GM12878 (cell line): ENCODE data around the gene MAGEB17. TPM values are rescaled to one million over a fixed set of nuclear protein-coding genes. Genes with fewer than 3 reads are reported as not detected.

Experiments used
- BCL3 ChIP-seq: IDR thresholded peaks from 2 replicates; pipeline ENCODE4 v1.6.1; 2011; ENCODE audit warnings: borderline replicate concordance, low read depth, mild to moderate bottlenecking, moderate library complexity, low read length; ENCODE audit not compliant: insufficient read depth, poor library complexity, severe bottlenecking
- CBX5 ChIP-seq: sonication (generic); IDR thresholded peaks from 2 replicates; pipeline ENCODE4 v1.6.1; 2016; ENCODE audit warnings: low read depth, moderate library complexity, mild to moderate bottlenecking, inconsistent platforms
- CREM ChIP-seq: IDR thresholded peaks from 2 replicates; pipeline ENCODE4 v1.6.1; 2014; ENCODE audit warnings: antibody characterized with exemption, low read depth
- E2F4 ChIP-seq: IDR thresholded peaks from 2 replicates; pipeline ENCODE4 v1.6.1; 2012; ENCODE audit warnings: low read depth, low read length, improper control_type of control experiment
- EZH2 ChIP-seq: IDR thresholded peaks from 2 replicates; pipeline ENCODE4 v1.6.1; 2012; ENCODE audit warnings: low read depth, mild to moderate bottlenecking, control low read depth, inconsistent platforms, low read length, borderline replicate concordance; ENCODE audit not compliant: control insufficient read depth
- FOS ChIP-seq: IDR thresholded peaks from 3 replicates; pipeline ENCODE4 v1.6.1; 2011; ENCODE audit warnings: borderline replicate concordance; ENCODE audit not compliant: insufficient read length; ENCODE audit errors: extremely low read depth
- GABPA ChIP-seq: IDR thresholded peaks from 2 replicates; pipeline ENCODE4 v1.6.1; 2014; ENCODE audit warnings: antibody characterized with exemption, low read depth, mild to moderate bottlenecking, inconsistent platforms
- IKZF2 ChIP-seq, 2 experiments: fragments of 450-650 bp; IDR thresholded peaks; 2 replicates each; pipeline ENCODE4 v1.6.1; 2017; ENCODE audit warnings: mild to moderate bottlenecking in 2 of 2, moderate library complexity in 2 of 2
- KLF5 ChIP-seq: fragments of 450-650 bp; IDR thresholded peaks from 2 replicates; pipeline ENCODE4 v1.6.1; 2014; ENCODE audit warnings: mild to moderate bottlenecking; ENCODE audit not compliant: partially characterized antibody
- MYB ChIP-seq: fragments of 150-350 bp; IDR thresholded peaks from 2 replicates; pipeline ENCODE4 v1.6.1; 2014; ENCODE audit warnings: mild to moderate bottlenecking, low read depth, low read length, borderline replicate concordance
- NR2C1 ChIP-seq: fragments of 450-650 bp; IDR thresholded peaks from 2 replicates; pipeline ENCODE4 v1.6.1; 2017; ENCODE audit warnings: antibody characterized with exemption, mild to moderate bottlenecking, moderate library complexity
- NRF1 ChIP-seq: conservative IDR thresholded peaks from 2 replicates; pipeline ENCODE4 v1.6.1; 2011; ENCODE audit warnings: mild to moderate bottlenecking, low read depth, low read length, improper control_type of control experiment
- POLR2A ChIP-seq: IDR thresholded peaks from 2 replicates; pipeline ENCODE4 v1.6.1; 2011; ENCODE audit warnings: low read depth, mild to moderate bottlenecking, low read length
- POU2F2 ChIP-seq: IDR thresholded peaks from 3 replicates; pipeline ENCODE4 v1.6.1; 2011; ENCODE audit warnings: low read depth, mild to moderate bottlenecking, low read length, borderline replicate concordance
- SIN3A ChIP-seq: IDR thresholded peaks from 2 replicates; pipeline ENCODE4 v1.6.1; 2012; ENCODE audit warnings: low read depth, low read length, improper control_type of control experiment
- SMAD5 ChIP-seq: IDR thresholded peaks from 2 replicates; pipeline ENCODE4 v1.6.1; 2016; ENCODE audit warnings: antibody characterized with exemption, low read depth
- SMARCA5 ChIP-seq: fragments of 450-650 bp; IDR thresholded peaks from 2 replicates; pipeline ENCODE4 v1.6.1; 2017; ENCODE audit warnings: mild to moderate bottlenecking
- SUZ12 ChIP-seq: fragments of 200-600 bp; sonication (generic); IDR thresholded peaks from one replicate; pipeline ENCODE4 v1.6.1; 2018; ENCODE audit warnings: antibody characterized with exemption, mild to moderate bottlenecking; ENCODE audit not compliant: unreplicated experiment
- TAF1 ChIP-seq: IDR thresholded peaks from 2 replicates; pipeline ENCODE4 v1.6.1; 2011; ENCODE audit warnings: mild to moderate bottlenecking, low read depth, low read length, borderline replicate concordance
- TBL1XR1 ChIP-seq: IDR thresholded peaks from 2 replicates; pipeline ENCODE4 v1.6.1; 2012; ENCODE audit warnings: low read depth, low read length, improper control_type of control experiment
- USF1 ChIP-seq: IDR thresholded peaks from 2 replicates; pipeline ENCODE4 v1.6.1; 2011; ENCODE audit warnings: borderline replicate concordance, low read depth, mild to moderate bottlenecking, moderate library complexity, mixed read lengths, low read length; ENCODE audit not compliant: insufficient read depth; ENCODE audit errors: extremely low read length
- WRNIP1 ChIP-seq: IDR thresholded peaks from 2 replicates; pipeline ENCODE4 v1.6.1; 2011; ENCODE audit warnings: low read depth, low read length, improper control_type of control experiment, borderline replicate concordance
- YBX1 ChIP-seq: fragments of 450-650 bp; IDR thresholded peaks from 2 replicates; pipeline ENCODE4 v1.6.1; 2016; ENCODE audit warnings: antibody characterized with exemption
- ZBTB4 ChIP-seq: fragments of 450-650 bp; formaldehyde crosslinking; IDR thresholded peaks from 2 replicates; pipeline ENCODE4 v1.4.0; 2022; ENCODE audit warnings: mild to moderate bottlenecking, moderate library complexity
- polyA plus RNA-seq, 11 experiments: library from polyadenylated mRNA; depleted of rRNA in 4 of 11; unstranded in 6 of 11; stranded (reverse) in 5 of 11; fragments of >200 nt; fragmentation: Nextera tagmentation in 4 of 11; fragmentation: Illumina TruSeq in 1 of 11; extraction: Ambion mirVana in 4 of 11; extraction: Trizol in 1 of 11; gene quantifications; 1 replicate in 1 of 11; 2 replicates in 10 of 11; pipeline versions ENCODE4 v1.2.1 to v1.2.3, GENCODE V29; 2011 to 2016; ENCODE audit warnings: inconsistent platforms in 2 of 11, missing spikeins in 2 of 11, low read depth in 1 of 11
- total RNA-seq, 4 experiments: library from RNA; depleted of rRNA in 3 of 4; stranded (reverse); fragments of >200 nt in 3 of 4; fragmentation: Illumina TruSeq in 1 of 4; extraction: Trizol in 1 of 4; gene quantifications; 2 replicates each; pipeline versions ENCODE4 v1.2.1 to v1.2.3, GENCODE V29; 2013 to 2021

MAGEB17 gene
- total and polyA plus RNA-seq, 10 of the 15 experiments (the other 5 are each of a cell fraction or from before 2014, with no cell fraction given): 0.05 to 0.21 TPM; not detected in 8

GRCh38 chrX:16119353-16120220 is 47.7 kb upstream of the MAGEB17 start (continued):
- TF ChIP-seq BCL3: peak; percentile 8
- TF ChIP-seq POLR2A: no peak
- peak; percentile 51; the same call in 1 of the 2 replicates for TF ChIP-seq GABPA
- no peak for TF ChIP-seq TBL1XR1
- TF ChIP-seq FOS: no peak
- no peak for TF ChIP-seq SMARCA5
- TF ChIP-seq YBX1: no peak
- no peak for TF ChIP-seq KLF5
- TF ChIP-seq IKZF2 (IDR thresholded peaks at IDR 0.05): peak; percentile 87 to 89
- no peak for TF ChIP-seq SMAD5
- TF ChIP-seq CBX5: peak; percentile 34
- no peak for TF ChIP-seq USF1
- TF ChIP-seq E2F4: no peak
- no peak for TF ChIP-seq NR2C1
- no peak for TF ChIP-seq WRNIP1
- TF ChIP-seq ZBTB4 (CRISPR knock-in tag): no peak
- TF ChIP-seq SIN3A: no peak
- TF ChIP-seq POU2F2: no peak
- TF ChIP-seq TAF1: no peak
- TF ChIP-seq NRF1: no peak
- no peak for TF ChIP-seq EZH2
- no peak for TF ChIP-seq SUZ12
- TF ChIP-seq MYB: no peak
- TF ChIP-seq CREM: peak; percentile 48; the same call in 1 of the 2 replicates
